Measurements from ENCODE around the gene PZP. TPM values are rescaled to one million over a fixed set of nuclear protein-coding genes. Genes with fewer than 3 reads are reported as not detected.

The PZP gene
- total RNA-seq = not detected in 2 replicates

DNA sequence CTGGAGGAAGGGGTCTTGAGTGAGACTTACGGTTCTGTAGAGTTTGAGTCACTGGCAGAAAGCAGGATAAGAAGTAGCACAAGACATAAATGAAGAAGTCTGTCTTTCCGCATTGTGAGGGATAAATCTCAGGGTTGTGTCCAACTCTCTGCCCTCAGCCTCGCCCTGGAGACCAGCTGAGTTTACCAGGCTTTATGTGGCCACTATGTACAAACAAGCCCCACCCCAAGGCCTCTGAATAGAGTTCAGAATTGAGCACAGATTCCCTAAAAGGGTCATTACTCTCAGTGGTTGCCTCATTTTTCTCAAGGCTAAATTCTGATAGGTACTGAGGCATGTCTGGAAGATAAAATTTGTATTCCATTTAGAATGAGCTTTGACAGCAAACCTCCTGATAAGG is at the start of gene PZP:
Gene PZP (minus strand): TSS at position 167 of the 400 bp plus-strand sequence. CDS start 54 bp downstream, at position 113.

DNA sequence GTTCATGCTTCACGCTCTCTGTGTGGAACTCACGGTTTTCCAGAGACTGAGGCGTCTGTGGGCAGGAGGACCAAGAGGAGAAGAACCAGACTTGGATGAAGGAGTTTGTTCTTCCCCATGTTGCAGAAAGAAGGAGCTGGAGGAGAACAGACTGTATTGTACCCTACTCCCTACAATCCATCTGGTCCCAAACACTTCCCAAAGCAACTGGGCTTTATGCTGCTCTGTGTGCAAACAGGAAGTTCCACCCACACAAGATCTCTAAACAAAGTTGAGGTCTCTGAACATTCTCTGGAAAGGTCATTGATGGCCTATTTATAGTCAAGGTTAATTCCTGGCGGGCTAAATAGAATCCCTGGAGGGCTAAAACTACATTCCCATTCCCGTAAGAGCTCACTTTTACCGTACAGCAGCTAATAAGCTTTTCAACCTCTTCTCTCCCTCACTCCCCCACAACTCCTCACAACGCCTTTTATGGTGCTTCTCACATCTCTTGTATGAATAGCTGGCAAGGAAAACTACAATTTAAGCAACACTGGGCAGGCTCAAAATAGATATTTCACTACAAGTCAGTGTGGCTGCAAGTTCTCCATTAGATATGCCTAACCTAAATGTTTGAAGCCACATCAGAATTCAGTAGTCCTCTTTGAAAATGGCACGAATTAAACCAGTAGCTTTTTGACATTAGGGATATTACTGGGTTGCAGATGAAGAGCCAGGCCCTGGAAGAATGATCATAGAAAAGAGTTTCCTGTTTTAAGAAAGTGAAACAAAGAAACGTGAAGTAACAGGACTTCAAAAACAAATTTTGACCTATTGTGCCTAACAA is 92.2 kb downstream of the PZP start, which contains the start of gene A2M:
Gene A2M (minus strand): TSS at position 189 of the 829 bp plus-strand sequence. CDS start 70 bp downstream, at position 119.

Other genes with a start within 250 kb of the PZP start
- gene KLRG1, start 218.8 kb downstream of the PZP start, total RNA-seq = under 0.01 and 0.21 TPM in 2 replicates
- not detected in 2 replicates for gene A2M, start 92.5 kb downstream of the PZP start, total RNA-seq